GM21737 (cell line): ENCODE data around the gene FOSB.

ENCODE experiments used
- ATAC-seq: cut with Tn5 transposase; IDR thresholded peaks from one replicate; pipeline ENCODE4 v1.9.1; 2021; ENCODE audit warnings: mild to moderate bottlenecking, moderate library complexity; ENCODE audit not compliant: unreplicated experiment

The FOSB gene

DNA sequence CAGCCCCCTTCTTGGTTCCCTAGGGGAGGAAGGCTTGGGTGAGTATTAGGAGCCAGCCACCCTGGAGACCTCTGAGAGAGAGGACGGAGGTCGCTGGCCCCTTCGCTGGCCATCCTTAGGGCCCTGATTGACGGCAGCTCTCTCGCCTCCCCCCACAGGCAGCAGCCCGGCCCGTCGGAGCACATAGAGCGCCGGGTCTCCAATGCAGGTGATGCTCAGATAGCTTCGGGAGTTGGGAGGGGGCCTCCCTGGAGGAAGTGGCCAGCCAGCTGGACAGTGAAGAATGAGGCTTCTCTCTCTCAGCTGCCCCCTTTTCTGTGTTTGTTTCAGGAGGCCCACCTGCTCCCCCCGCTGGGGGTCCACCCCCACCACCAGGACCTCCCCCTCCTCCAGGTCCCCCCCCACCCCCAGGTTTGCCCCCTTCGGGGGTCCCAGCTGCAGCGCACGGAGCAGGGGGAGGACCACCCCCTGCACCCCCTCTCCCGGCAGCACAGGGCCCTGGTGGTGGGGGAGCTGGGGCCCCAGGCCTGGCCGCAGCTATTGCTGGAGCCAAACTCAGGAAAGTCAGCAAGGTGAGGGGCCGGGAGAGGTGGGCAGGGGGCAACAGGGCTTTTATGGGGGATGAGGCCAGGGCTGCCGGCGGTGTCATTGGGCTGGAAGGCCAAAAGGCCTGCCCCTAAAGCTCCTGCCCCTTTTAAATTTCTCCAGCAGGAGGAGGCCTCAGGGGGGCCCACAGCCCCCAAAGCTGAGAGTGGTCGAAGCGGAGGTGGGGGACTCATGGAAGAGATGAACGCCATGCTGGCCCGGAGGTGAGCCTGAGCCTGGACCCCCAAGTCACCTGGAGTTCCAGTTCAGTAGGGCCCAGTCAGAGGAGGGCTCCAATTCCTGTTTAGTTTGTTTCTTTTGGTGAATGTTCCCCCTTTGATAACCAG is 54.5 kb downstream of the FOSB start:
- no peak for ATAC-seq

DNA sequence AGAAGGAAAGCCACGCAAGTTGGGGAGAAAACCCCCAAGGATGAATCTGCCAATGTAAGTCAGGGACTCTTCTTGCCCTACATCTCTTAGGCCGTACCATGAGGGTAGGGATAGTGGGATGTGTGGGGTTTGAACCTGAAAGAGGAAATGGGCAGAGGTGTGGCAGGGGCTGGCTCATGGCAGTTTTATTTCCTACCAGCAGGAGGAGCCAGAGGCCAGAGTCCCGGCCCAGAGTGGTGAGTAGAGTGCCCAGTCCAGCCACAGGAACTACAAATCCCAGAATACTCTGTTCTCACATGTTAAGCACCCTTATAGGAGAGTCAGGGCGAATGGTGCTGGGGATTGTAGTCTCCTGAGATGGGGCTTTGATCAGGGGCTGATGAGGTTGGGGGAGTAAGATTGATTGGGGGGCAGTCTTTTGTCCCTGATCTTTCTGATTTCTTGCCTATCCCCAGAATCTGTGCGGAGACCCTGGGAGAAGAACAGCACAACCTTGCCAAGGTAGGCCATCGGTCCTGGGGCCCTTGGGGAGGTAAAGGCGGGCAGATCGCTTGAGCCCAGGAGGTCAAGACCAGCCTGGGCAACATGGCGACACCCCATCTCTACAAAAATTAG is 56.0 kb downstream of the FOSB start:
- peak; percentile 65 for ATAC-seq

DNA sequence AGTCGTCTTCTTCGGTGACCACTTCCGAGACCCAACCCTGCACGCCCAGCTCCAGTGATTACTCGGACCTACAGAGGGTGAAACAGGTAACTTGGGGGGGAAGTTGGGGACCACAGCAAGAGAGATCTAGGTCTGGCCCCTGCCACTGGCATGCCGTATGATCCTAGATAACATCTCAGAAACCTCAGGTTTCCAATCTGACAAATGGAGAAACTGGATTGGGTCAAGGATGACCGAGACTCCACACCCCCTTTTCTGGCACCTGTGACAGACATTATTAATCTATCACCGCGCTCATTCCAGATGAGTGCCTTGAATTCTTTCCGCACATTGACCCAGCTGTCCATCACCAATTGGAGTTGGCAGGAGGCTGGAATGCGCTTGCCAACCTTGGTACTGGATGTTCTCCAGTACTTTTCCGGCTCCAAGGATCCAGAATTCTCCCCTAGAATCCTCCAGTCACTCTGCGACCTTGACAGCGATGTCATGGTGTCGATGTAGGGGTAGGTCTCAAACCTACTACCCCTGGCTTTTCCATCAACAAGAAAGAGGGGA is 56.9 kb downstream of the FOSB start:
- no peak for ATAC-seq
